Activated naive CD4-positive, alpha-beta T cell treated with Interleukin-2 at 50 U/mL for 16 hours (primary cell): ENCODE data around the gene MRPL43.
A peak's percentile ranks its signal among the peaks of the same experiment; 100 is the strongest.

Experiments used
- DNase-seq: peaks from one replicate; pipeline ENCODE4 v3.0.0-alpha.2; 2020

The MRPL43 gene

DNA sequence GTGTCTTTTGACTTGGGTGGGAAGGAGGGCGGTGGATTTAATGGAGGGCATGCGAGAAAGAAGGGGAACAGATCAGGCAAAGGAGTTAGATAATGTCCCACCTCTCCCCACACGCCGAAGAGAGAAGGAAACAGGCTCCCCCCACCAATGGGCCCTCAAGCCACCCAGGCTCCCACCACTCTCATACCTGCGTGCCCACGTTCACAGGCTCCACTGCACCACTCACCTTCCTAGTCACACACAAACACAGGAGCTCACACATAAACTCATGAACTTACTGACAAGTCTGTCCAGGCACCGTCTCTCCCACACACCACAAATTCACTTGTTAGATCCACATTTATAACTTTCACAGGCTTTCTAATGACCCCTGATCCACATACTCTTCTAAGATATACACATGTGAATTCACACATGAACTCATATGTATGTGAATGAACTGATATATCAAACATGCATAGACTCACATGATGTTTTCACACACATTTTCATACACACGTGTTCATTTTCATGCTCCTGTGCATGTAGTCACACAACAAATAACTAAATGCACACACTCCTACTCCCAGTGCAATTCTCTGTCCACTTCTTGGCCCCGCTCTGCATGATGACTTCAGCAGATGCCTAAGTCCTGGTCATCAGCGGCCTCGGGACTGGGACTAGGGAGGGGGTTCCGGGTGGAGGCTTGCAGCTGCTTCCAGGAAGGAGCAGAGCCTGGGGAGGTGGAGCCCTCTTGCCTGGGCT lies 13.8 kb upstream of the MRPL43 start:
- DNase-seq, result no peak

DNA sequence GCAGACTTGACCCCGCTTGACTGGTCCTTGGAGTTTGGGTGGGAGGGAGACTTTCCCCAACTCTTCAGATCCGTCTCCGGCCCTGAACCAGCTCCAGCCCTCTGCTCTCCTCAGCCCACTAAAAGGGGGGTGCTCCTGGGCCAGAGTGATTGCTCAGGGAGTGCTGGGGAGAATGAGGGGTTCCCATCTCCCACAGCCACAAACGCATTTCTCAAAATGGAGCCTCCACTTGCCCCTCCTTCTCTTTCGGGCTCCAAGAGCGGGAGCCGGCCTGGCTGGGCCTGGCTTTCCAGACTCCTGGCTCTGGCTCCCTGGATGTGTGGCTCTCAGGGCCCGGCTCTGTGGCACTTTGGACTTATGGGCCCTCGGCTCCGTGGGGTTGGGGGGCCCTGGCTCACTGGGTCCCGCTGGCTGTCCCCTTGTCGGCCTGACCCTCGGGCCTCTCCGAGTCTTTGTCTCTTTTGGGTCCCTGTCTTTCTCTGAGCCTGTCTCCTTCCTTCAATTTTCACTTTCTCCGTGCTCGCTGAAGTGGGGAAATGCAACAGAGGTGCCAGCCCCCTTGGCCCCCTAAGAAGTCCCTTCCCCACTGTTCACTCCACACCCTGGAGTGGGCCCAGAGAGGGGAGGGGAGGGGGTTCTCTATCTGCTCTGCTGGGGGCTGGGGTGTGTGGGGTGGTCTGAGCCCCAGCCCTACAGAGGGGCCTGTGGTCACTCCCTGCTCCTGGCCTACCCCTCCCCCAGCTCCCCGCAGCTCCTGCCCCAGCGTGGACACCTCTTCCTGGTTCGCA lies 13.0 kb upstream of the MRPL43 start:
- DNase-seq, result no peak

DNA sequence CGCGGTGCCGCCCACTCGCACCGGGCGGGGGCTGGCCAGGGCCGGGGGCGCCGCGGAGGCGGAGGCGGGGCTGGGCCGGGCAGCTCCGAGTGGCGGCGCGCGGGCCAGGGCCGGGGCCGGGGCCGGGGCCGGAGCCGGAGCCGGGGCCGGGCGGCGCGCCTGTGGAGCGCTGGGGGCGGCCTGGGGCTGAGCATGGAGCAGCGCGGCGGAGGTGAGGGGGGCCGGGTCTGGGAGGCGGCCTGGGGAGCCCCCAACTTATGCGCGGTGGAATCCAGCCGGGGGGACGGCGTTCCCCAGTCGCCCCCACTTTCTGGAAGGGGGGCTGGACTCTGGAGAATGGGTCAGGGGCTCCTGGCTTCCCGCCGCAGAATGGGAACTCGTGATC lies 12.4 kb upstream of the MRPL43 start, which contains the start of gene LZTS2:
Gene LZTS2, plus strand, starts transcription at position 67 of the 385 bp plus-strand sequence. CDS start 2,731 bp downstream, outside the sequence.
- DNase-seq, result no peak

DNA sequence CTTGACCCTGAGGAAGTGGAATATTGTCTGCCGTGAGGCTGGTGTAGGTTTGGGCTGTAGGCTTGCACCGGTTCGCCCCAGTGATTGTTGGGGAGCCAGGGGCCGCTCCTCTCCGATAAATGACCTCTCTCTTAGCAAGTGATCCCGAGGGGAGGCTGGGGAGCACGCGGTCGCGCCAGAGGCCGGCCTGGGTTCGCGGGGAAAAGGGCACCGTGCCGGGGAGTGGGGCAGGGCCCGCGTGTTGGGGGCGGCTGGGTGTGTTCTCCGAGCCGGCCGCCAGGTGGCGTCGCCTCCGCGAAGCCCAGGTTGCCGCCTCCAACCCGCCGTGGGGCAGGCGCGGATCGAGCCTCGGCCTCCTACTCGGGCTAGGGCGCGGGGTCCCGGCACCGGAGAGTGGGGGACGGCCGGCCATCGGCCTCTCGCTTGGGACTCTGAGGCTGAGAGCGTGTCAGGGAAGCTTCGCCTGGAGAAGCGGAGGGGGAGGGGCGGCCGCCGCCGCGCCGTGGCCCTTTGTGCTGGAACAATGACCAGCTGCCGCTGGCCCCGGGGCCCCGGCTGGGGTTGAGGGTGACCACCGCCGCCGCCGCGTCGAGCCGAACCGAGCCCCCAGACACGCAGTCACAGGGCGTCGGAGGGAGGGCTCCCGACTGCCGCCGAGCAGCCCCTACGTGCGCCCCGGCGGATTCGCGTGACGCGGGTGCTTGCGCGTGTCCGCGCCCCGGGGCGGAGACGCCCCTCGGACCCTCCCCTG lies 11.9 kb upstream of the MRPL43 start:
- DNase-seq, result peak; percentile 82

DNA sequence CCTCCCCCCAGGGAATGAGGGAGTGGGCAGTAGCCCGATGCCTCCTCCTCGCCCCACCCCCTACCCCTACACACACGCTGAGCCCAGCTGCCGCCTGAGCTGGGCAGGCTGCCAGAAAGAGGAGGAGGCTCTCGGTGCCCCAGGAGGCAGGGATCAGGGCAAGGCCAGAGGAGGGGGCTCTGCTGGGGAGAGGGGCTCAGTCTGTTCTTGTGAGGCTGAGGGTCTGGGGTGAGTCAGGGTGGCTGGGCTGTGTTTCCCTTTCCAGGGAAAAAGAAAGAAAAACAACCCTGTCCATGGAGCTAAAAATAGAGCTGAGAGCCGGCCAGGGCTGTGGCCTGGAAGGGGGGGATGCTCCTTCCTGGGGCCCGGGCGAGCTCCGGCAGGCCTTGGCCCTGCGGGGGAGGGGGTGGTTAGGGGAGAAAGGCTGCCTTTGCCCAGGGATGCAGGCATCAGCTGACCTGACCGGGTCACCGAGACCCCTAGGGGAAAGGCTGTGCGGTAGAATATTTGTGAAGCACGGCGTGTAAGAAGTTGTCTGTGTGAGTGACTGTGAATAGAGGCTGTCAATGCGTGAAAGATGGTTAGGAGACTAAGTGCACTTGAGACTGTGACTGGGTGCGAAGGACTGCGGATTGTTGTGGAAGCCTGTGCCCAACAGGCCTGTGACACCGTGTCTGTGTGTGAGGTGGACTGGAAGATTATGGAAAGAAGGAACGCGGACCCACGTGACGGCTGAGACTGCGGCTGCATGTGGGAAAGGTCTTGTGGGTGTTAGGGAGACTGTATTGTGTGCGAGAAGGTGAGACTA lies 11.1 kb upstream of the MRPL43 start:
- peak; percentile 67 for DNase-seq

DNA sequence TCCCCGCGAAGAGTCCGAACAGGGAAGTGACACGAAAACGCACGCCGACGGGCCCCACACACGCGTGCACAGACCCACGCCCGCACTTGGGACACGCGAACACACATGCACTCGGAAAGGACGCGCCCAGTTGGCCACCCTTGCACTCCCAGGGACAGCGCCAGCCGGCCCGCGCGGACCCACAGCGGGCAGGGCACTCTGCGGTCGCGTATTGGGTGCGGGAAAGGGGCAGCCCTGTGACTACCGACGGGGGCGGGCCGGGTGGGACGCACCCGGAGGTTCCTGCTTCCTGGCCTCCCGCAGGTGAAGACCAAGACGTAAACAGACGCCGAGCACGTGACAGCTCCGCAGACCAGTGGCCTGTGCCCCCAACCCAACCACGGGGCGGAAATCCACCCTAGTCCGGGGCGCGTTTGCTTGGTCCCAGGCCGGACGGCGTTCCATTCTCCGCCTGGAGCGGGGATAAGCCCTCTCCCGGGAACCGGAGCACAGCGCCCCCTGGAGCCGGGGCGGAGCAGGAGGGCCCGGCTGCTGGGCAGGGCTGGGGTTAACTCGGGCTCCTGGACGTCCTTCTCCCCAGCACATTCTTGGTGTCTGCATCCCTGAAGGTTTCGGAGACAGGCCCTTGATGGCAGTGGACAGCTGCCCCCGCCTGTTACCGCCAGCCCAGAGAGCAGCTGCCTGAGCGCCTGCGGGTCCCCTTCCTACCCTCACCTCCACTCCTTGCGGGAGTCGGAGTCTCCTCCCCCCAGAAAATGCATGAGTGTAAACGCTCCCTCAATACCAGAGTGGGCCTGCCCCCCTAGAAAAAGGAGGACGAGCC lies 10.3 kb upstream of the MRPL43 start:
- peak; percentile 78 for DNase-seq

DNA sequence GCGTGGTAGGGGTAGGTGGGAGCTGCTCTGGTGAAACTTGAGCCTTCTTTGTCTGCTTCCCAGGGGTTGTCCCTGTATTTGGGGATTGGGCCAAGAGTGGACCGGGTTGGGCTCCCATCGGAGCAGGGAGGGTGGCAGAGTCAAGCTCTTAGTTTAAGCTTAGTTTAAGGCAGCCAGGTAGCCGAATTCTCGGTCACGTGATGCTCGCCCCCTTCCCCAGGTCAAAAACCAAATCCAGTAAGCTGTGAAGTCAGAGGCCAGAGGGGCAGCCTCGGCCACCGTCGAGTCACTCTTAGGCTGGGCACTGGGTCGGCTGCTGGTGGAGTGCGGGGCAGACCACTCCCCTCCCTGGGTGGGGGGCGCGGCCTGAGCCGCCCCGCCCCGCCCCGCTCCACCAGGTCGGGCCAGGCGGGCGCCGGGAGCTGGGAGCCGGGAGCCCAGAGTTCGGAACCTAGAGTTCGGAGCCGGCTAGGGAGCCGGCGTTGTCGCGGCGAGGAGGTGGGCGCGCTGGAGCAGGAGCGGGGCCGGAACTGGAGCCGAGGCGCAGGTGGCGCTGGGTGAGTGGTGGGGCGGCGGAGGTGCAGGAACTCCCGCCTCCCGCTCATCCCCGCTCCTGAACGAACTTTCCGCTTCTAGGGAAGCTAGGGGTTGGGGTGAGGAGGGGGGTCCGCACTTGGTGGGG lies 9.5 kb upstream of the MRPL43 start:
- peak; percentile 44 for DNase-seq

DNA sequence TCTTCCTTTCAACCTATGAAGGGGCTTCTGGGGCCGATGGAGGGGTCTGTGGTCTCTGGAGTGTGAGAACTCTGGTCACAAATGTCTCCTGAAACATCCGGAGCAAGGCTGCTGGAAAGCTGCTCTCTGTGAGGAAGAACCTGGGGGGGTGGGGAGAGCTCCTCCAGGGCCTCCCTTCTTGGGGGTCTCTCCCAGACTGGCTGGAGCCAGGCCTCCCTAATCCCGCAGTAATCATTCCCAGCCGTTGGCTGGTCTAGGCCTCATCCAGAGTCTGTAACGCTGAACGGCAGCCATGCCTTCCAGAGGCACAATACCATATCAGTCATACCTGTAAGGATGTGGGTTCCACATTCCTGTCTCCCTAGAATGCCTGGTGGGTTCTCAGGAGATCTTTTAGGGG lies 7.9 kb upstream of the MRPL43 start:
- DNase-seq, result no peak

DNA sequence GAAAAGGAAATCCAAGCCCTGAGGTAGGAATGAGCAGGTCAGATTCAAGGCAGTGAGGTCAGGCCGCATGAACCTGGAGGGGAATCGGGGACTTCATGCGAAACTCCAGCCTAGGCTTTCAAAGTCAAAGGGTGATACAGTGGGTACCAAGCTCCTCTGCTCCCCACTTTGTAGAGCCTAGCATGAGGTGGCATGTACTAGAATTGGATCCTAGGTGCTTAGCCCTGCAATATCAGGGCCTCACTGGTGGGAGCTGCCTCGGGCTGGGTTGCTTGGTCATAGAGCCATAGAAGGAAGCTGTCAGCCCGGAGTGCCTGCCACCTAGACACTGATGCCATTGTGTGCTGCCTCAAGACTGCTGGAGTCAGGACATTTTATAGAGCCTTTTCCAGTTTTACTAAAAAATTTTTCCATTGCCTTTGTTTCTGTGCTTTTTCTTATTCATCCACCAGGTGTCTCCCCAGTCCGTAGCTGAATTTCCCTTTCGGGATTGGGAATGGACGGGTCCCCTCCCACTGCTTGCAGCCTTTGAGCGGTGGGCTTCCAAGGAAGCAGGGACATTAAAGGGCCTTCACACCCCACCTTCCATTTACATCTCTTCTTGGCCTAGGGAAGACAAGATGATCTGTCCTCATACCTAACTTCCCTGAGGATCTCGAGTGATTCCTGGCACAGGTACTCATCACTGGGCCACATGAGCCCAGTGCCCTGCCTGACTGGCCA lies 6.8 kb upstream of the MRPL43 start:
- no peak for DNase-seq

DNA sequence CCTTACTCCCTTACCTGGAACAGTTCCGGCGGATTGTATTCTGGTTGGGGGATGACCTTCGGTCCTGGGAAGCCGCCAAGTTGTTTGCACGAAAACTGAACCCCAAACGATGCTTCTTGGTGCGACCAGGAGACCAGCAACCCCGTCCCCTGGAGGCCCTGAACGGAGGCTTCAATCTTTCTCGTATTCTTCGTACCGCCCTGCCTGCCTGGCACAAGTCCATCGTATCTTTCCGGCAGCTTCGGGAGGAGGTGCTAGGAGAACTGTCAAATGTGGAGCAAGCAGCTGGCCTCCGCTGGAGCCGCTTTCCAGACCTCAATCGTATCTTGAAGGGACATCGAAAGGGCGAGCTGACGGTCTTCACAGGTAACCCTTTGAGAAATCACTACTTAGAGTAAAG lies 1.8 kb upstream of the MRPL43 start:
- DNase-seq, result no peak

DNA sequence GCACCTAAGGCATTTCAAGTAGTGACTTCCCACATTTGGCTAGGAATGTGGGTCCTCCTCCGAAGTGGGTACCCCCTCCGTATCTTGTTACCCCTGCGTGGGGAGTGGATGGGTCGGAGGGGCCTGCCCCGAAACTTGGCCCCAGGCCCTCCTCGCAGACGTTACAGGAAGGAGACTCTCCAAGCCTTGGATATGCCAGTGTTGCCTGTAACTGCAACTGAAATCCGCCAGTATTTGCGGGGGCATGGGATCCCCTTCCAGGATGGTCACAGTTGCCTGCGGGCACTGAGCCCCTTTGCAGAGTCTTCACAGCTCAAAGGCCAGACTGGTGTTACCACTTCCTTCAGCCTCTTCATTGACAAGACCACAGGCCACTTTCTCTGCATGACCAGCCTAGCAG lies 869 bp upstream of the MRPL43 start:
- no peak for DNase-seq

DNA sequence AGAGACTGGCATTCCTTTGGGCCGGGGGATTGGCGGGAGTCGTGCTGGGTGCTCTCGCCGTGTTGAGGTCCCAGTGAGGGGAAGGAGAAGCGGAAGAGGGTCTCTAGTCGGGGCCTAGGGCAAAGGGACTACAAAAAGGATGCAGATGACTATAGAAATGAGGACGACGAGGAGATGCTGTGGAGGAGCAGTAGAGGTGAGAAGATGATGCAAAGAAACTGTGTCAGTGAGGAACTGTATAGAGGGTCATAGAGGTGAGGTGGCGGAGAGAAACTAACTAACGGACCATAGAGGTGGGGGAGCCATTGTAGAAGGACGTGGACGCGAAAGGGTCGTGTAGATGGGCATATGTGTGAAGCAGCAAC lies 370 bp upstream of the MRPL43 start:
- DNase-seq, result no peak

DNA sequence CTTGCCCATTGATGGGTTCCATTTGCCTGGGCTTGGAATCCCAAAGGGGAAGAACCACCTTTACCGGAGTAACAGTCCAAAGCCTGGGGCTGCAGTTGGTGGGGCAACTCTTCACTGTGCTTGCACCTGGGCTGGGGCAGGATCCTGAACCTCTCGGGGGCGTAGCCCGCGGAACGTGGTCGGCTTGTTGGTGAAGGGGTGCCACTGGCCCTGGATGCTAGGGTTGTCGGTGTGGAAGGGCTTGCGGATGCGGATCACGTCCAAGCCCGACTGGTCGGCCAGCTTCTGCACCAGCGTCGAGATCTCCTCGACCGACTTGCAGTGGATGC lies 710 bp downstream of the MRPL43 start:
- DNase-seq, result no peak

DNA sequence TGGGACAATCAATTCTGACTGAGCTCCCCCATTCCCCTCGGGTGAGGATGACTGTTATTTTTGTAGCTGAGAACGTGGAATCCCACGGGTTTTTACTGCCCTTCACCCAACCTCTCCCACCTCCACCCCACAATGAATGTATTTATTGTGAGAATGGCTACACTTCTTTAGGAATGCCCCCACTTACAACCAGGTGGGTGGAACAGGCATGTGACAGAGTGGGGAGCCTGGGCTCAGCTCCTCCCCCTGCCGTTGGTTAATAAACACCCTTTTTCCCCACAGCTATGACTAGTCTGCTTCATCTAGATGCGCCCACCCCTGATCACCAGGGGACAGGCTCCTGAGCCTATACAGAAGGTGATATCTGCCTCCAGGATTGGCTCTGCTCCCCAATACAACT lies 2.0 kb downstream of the MRPL43 start:
- no peak for DNase-seq

DNA sequence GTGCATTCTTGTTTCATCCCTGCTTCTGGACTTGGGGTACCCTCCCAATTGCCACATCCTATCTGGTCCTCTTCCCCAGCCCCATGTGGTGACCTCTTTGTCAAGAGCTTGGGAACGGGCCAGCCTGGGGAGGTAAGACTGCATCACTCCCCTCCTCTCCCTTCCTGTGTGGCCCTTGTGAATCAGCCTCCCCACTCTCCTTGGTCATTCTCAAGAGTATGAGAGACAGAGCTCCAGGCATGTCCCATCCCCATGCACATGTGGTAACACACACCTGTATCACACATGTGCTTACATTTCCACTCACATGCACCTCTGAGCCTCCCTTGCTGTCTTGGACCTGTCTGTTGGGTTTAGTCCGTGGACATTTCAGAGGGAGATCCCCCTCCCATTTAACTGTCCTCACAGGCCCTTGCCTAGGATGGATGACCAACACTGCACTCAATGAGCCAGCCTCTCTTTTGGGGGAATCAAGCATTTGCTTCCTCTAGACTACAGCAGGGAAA lies 2.6 kb downstream of the MRPL43 start:
- no peak for DNase-seq

DNA sequence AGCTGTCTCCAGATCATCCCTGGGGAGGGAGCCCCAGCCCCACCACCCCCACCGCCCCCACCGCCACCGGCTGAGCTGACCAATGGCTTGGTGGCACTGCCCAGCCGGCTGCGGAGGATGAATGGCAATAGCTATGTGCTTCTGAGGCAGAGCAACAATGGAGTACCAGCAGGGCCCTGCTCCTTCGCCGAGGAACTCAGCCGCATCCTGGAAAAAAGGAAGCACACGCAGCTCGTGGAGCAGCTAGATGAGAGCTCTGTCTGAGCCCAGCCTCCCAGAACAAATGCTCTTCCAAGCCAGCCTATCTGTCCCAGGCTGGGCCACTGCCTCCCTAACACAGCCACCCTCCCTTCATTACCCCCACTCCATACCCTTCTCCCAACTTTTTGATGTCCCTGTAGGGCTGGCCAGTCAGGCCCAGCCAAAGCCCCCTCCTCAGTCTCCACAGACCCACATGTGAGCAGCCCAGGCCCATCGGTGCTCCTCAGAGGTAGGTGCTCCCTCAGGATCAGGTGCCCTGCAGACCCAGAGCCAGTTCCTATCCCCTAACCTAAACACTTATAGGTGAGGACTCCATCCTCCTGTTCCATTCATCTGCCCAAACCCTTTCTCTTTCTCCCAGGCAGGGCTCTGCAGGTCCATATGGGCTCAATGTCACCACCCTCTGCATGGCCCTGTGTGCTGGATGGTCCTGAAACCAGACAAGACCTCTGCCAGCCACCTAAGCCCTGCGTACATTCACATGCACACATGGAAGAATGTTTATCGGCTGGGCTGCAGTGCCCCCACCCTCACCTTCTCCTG lies 3.2 kb downstream of the MRPL43 start:
- no peak for DNase-seq

DNA sequence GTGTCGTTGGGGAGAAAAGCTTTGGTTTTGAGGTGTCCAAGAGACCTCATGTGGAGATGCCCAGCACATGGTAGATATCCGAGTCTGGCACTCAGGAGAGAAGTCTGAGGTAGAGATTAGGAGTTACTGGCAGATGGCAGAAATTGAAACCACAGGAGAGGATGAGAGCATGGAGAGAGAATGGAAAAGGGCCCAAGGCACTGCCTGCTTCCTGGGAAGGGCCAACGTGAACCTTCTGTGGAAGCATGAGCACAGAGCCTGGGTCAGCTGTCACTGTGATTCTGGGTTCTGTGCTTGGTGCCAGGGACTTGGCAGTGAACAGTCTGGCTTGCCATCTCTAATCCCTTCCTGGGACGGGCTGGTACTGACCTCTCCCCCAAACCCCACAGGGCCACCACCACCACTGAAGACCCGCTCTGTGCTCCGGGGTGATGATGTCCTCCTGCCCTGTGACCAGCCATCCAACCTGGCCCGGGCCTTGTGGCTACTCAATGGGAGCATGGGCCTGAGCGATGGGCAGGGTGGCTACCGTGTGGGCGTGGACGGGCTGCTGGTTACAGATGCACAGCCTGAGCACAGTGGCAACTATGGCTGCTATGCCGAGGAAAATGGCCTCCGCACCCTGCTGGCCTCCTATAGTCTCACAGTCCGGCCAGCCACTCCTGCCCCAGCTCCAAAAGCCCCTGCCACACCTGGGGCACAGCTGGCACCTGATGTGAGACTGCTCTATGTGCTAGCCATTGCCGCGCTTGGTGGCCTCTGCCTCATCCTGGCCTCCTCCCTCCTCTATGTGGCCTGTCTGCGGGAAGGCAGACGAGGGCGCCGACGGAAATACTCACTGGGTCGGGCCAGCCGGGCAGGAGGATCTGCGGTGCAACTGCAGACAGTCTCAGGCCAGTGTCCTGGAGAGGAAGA lies 4.1 kb downstream of the MRPL43 start:
- DNase-seq, result no peak

DNA sequence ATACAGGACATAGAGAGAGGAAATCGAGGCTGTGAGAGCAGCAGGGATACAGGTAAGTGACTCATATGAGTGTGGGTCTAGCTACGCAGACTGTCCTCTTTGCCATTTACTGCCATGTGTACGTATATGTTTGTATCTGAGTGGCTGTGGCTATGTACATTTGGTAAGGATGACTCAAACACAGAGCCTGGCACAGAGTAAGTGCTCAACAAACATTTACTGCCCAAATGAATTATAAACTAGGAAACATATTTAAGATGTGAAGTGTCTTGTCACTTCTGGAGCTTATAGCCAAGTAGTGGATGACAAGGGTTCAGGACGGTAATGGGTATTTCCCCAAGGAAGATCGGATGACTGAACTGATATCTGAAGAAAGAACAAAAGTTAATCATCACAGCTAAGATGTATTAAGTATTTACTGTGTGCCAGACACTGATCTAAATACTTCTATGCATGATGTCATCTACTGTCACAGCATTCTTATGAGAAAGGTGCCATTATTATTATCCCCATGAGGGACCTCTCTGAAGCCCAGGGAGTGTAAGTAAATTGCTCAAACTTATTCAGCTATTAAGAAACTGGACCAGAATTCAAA lies 6.0 kb downstream of the MRPL43 start:
- no peak for DNase-seq
